H1 (cell line): Measurements from ENCODE around the gene OXCT2. TPM values are rescaled to one million over a fixed set of nuclear protein-coding genes. Genes with fewer than 3 reads are reported as not detected.

Experiments
- CTCF ChIA-PET: fragments of 300-600 bp; sonication (Branson Sonifier 250); formaldehyde crosslinking; loops from one replicate; lab custom pipeline; 2021; ENCODE audit not compliant: partially characterized antibody; lab: Charles Lee
- POLR2A ChIA-PET: fragments of 300-600 bp; sonication (Branson Sonifier 250); formaldehyde crosslinking; loops from one replicate; lab custom pipeline; 2021; ENCODE audit warnings: inconsistent platforms; ENCODE audit not compliant: partially characterized antibody; lab: Charles Lee
- DNase-seq, 2 experiments: peaks; one replicate each; pipeline versions ENCODE4 v3.0.0 to v3.0.0-alpha.2; 2010 to 2022; ENCODE audit warnings: low spot score in 2 of 2, low read depth in 1 of 2, mixed read lengths in 1 of 2
- FAIRE-seq: peaks from 2 replicates; lab custom pipeline; 2011; peaks lifted over from hg19 to GRCh38; lab: Jason Lieb, UNC
- H2AFZ ChIP-seq: 2 replicates; pipeline ENCODE4 v1.8.1; 2012; ENCODE audit warnings: low read length, inconsistent platforms
- H2AK5ac ChIP-seq: 2 replicates; pipeline ENCODE4 v1.6.1; 2013; ENCODE audit warnings: low read depth, low read length
- H2BK120ac ChIP-seq: replicated peaks from 2 replicates; pipeline ENCODE3; 2013; ENCODE audit warnings: low read depth, low read length, inconsistent platforms
- H2BK12ac ChIP-seq: 2 replicates; pipeline ENCODE4 v1.6.1; 2013; ENCODE audit warnings: low read depth, low read length
- H2BK15ac ChIP-seq: 2 replicates; pipeline ENCODE4 v1.6.1; 2013; ENCODE audit warnings: low read length
- H2BK20ac ChIP-seq: 2 replicates; pipeline ENCODE4 v1.6.1; 2013; ENCODE audit warnings: low read length
- H2BK5ac ChIP-seq: 2 replicates; pipeline ENCODE4 v1.6.1; 2013; ENCODE audit warnings: low read depth, low read length
- H3K14ac ChIP-seq: 2 replicates; pipeline ENCODE4 v1.6.1; 2013; ENCODE audit warnings: inconsistent platforms; ENCODE audit not compliant: insufficient read length
- H3K18ac ChIP-seq: 2 replicates; pipeline ENCODE4 v1.6.1; 2013; ENCODE audit warnings: low read length; ENCODE audit errors: extremely low read depth
- H3K23ac ChIP-seq: 2 replicates; pipeline ENCODE4 v1.6.1; 2013; ENCODE audit warnings: inconsistent platforms; ENCODE audit not compliant: insufficient read length
- H3K23me2 ChIP-seq: 2 replicates; pipeline ENCODE4 v1.6.1; 2013; ENCODE audit warnings: low read depth, low read length
- H3K27ac ChIP-seq: 2 replicates; pipeline ENCODE4 v1.6.1; 2011; ENCODE audit warnings: low read depth, low read length, inconsistent platforms
- H3K27me3 ChIP-seq, 4 experiments: replicated peaks in 1 of 4; 1 replicate in 1 of 4; 2 replicates in 3 of 4; pipeline versions ENCODE4 v1.6.1 to v1.8.1; 2011 to 2013; ENCODE audit warnings: low read length in 3 of 4, mild to moderate bottlenecking in 3 of 4, inconsistent platforms in 2 of 4, mixed read lengths in 2 of 4, moderate library complexity in 1 of 4; ENCODE audit not compliant: control insufficient read depth in 3 of 4, insufficient read depth in 3 of 4; ENCODE audit errors: extremely low read depth in 1 of 4
- H3K36me3 ChIP-seq, 4 experiments: 2 replicates each; pipeline versions ENCODE4 v1.6.1 to v1.8.1; 2011 to 2013; ENCODE audit warnings: mild to moderate bottlenecking in 4 of 4, low read length in 3 of 4, moderate library complexity in 2 of 4, control low read depth in 1 of 4, inconsistent platforms in 1 of 4; ENCODE audit not compliant: insufficient read depth in 4 of 4, control insufficient read depth in 2 of 4
- H3K4ac ChIP-seq: replicated peaks from 2 replicates; pipeline ENCODE3; 2013; ENCODE audit warnings: low read length, low read depth, mixed read lengths, inconsistent platforms; ENCODE audit not compliant: insufficient read length
- H3K4me1 ChIP-seq, 4 experiments: replicated peaks in 1 of 4; 1 replicate in 1 of 4; 2 replicates in 3 of 4; pipeline versions ENCODE4 v1.6.1 to v1.8.1; 2011 to 2013; ENCODE audit warnings: low read length in 3 of 4, inconsistent platforms in 2 of 4, mixed read lengths in 1 of 4; ENCODE audit not compliant: insufficient read depth in 4 of 4, control insufficient read depth in 3 of 4
- H3K4me2 ChIP-seq, 2 experiments: 2 replicates each; pipeline versions ENCODE4 v1.6.1 to v1.8.1; 2011 to 2013; ENCODE audit warnings: low read depth in 2 of 2, low read length in 2 of 2, control low read depth in 1 of 2, inconsistent platforms in 1 of 2, mild to moderate bottlenecking in 1 of 2; ENCODE audit not compliant: insufficient read depth in 1 of 2
- H3K4me3 ChIP-seq, 4 experiments: fragments of 200-600, 300-600 bp in 1 of 4; sonication (generic), shearing (Covaris generic), sonication (Bioruptor Twin) in 1 of 4; 2 replicates each; pipeline versions ENCODE4 v1.5.1 to v1.8.1; 2011 to 2016; ENCODE audit warnings: low read length in 4 of 4, low read depth in 3 of 4, control low read depth in 2 of 4, inconsistent platforms in 2 of 4, mild to moderate bottlenecking in 2 of 4, mixed read lengths in 1 of 4, moderate library complexity in 1 of 4; ENCODE audit not compliant: insufficient read depth in 2 of 4; ENCODE audit errors: extremely low read depth in 1 of 4
- H3K56ac ChIP-seq: replicated peaks from 2 replicates; pipeline ENCODE3; 2013; ENCODE audit warnings: low read depth, mild to moderate bottlenecking, mixed read lengths, low read length, inconsistent platforms; ENCODE audit not compliant: insufficient read length
- H3K79me1 ChIP-seq: 2 replicates; pipeline ENCODE4 v1.6.1; 2013; ENCODE audit warnings: low read depth, low read length, control low read depth
- H3K79me2 ChIP-seq, 2 experiments: 2 replicates each; pipeline versions ENCODE4 v1.6.1 to v1.8.1; 2012 to 2013; ENCODE audit warnings: low read length in 2 of 2, mild to moderate bottlenecking in 2 of 2, inconsistent platforms in 1 of 2; ENCODE audit not compliant: insufficient read depth in 2 of 2, control insufficient read depth in 1 of 2
- H3K9ac ChIP-seq, 4 experiments: replicated peaks in 1 of 4; 1 replicate in 1 of 4; 2 replicates in 3 of 4; pipeline versions ENCODE4 v1.6.1 to v1.8.1; 2011 to 2013; ENCODE audit warnings: low read depth in 3 of 4, low read length in 3 of 4, control low read depth in 2 of 4, mild to moderate bottlenecking in 2 of 4, moderate library complexity in 2 of 4, inconsistent platforms in 1 of 4; ENCODE audit errors: extremely low read depth in 1 of 4
- H3K9me3 ChIP-seq, 2 experiments: 2 replicates each; pipeline versions ENCODE4 v1.6.1 to v1.8.1; 2012 to 2013; ENCODE audit warnings: mild to moderate bottlenecking in 2 of 2, moderate library complexity in 2 of 2, control low read depth in 1 of 2, inconsistent platforms in 1 of 2, low read depth in 1 of 2, low read length in 1 of 2, mixed read lengths in 1 of 2; ENCODE audit not compliant: insufficient read depth in 2 of 2
- H4K20me1 ChIP-seq, 2 experiments: replicated peaks in 1 of 2; 2 replicates each; pipeline versions ENCODE3 to v1.8.1; 2011 to 2013; ENCODE audit warnings: inconsistent platforms in 2 of 2, low read length in 2 of 2, mild to moderate bottlenecking in 1 of 2; ENCODE audit not compliant: insufficient read depth in 2 of 2, control insufficient read depth in 1 of 2
- H4K5ac ChIP-seq: 2 replicates; pipeline ENCODE4 v1.6.1; 2013; ENCODE audit warnings: low read length, low read depth, mixed read lengths, inconsistent platforms; ENCODE audit not compliant: insufficient read length
- H4K8ac ChIP-seq: 2 replicates; pipeline ENCODE4 v1.8.0; 2013; ENCODE audit warnings: mild to moderate bottlenecking, moderate library complexity, low read length, inconsistent platforms; ENCODE audit not compliant: insufficient read depth; ENCODE audit errors: extremely low read depth
- H4K91ac ChIP-seq: replicated peaks from 2 replicates; pipeline ENCODE3; 2013; ENCODE audit warnings: low read length, mixed read lengths, inconsistent platforms; ENCODE audit not compliant: insufficient read length
- ATF2 ChIP-seq: IDR thresholded peaks from 2 replicates; pipeline ENCODE4 v1.6.1; 2012; ENCODE audit warnings: low read length, inconsistent platforms
- EP300 ChIP-seq, 2 experiments: IDR thresholded peaks; 1 replicate in 1 of 2; 2 replicates in 1 of 2; pipeline ENCODE4 v1.6.1; 2011 to 2012; ENCODE audit warnings: low read depth in 2 of 2, low read length in 2 of 2, mild to moderate bottlenecking in 2 of 2, borderline replicate concordance in 1 of 2, inconsistent platforms in 1 of 2, moderate library complexity in 1 of 2
- NANOG ChIP-seq: IDR thresholded peaks from 2 replicates; pipeline ENCODE4 v1.6.1; 2011; ENCODE audit warnings: low read length, low read depth, mild to moderate bottlenecking, inconsistent platforms; ENCODE audit not compliant: insufficient read depth, poor library complexity, severe bottlenecking
- TAF7 ChIP-seq: optimal IDR thresholded peaks from 2 replicates; pipeline ENCODE3; 2011; ENCODE audit warnings: low read depth, mild to moderate bottlenecking, inconsistent platforms, low read length, moderate library complexity, borderline replicate concordance
- ZNF274 ChIP-seq: IDR thresholded peaks from 2 replicates; pipeline ENCODE4 v1.7.0; 2012; ENCODE audit warnings: low read length, borderline replicate concordance; ENCODE audit errors: extremely low read depth
- WGBS, 2 experiments: shearing (Covaris generic) in 1 of 2; methylation state at CpG; one replicate each; pipeline versions ENCODE4 v1.1.6 to v1.1.7; 2013 to 2015; ENCODE audit warnings: low lambda C conversion rate in 2 of 2, mixed read lengths in 2 of 2, inconsistent platforms in 1 of 2, low coverage in 1 of 2, missing lambda C conversion rate in 1 of 2; ENCODE audit not compliant: insufficient replicate concordance in 2 of 2, insufficient coverage in 1 of 2, insufficient read length in 1 of 2; ENCODE audit errors: extremely low coverage in 1 of 2, missing lambda C conversion rate in 1 of 2; 5-methylcytosine and 5-hydroxymethylcytosine counted together
- polyA plus RNA-seq, 7 experiments: library from polyadenylated mRNA; depleted of rRNA in 3 of 7; stranded (reverse) in 5 of 7; unstranded in 2 of 7; fragments of >200 nt in 5 of 7; fragments of 200-250 nt in 2 of 7; gene quantifications; 1 replicate in 5 of 7; 2 replicates in 1 of 7; 4 replicates in 1 of 7; pipeline versions ENCODE4 v1.2.1 to v1.2.3, GENCODE V29; 2011 to 2013; ENCODE audit warnings: missing spikeins in 2 of 7, mixed read lengths in 2 of 7
- total RNA-seq: library from RNA; stranded (reverse); fragmentation: NEBNext Ultra II Directional; extraction: Animal tissue kit (Norgen Biotek cat#: 25700); gene quantifications from 2 replicates; pipeline ENCODE4 v1.2.1, GENCODE V29; 2021

OXCT2 gene
- total and polyA plus RNA-seq, 2 of the 8 experiments (the other 6 are each of a cell fraction or from before 2014, with no cell fraction given): 2.6 to 2.9 TPM

- H3K56ac ChIP-seq: no peak overlapping the region
- peaks cover 0 to 4% of the 10 kb centered on the region in 2 experiments; a peak in 1 of 4 replicates for H3K9me3 ChIP-seq
- H2AK5ac ChIP-seq: no peak overlapping the region
- H2BK5ac ChIP-seq: no peak overlapping the region
- no peak overlapping the region for H3K4me3 ChIP-seq
- no peak overlapping the region for H3K23ac ChIP-seq
- no peaks in the 10 kb centered on the region for H3K79me2 ChIP-seq
- no peak overlapping the region for H2BK12ac ChIP-seq
- FAIRE-seq (no peak), DNase-seq (no peak)
- no peak overlapping the region for H3K4ac ChIP-seq
- no peaks in the 10 kb centered on the region for H3K27me3 ChIP-seq
- H2AFZ ChIP-seq: no peak overlapping the region
- no peak overlapping the region for H2BK20ac ChIP-seq
- H3K36me3 ChIP-seq: no peaks in the 10 kb centered on the region
- no peak overlapping the region for H4K8ac ChIP-seq
- no peak overlapping the region for H3K9ac ChIP-seq
- no peak overlapping the region for H4K91ac ChIP-seq
- no peak overlapping the region for H3K14ac ChIP-seq
- CTCF ChIA-PET: interaction anchor here (6.3 kb wide), 1 partner anchor 107 kb away, joined by 79 read pairs; no protein-coding TSS in a partner anchor
- no peaks in the 10 kb centered on the region for H4K20me1 ChIP-seq
- POLR2A ChIA-PET: no interaction called here
- H3K4me2 ChIP-seq: no peak overlapping the region
- H2BK120ac ChIP-seq: no peak overlapping the region
- no peak overlapping the region for H3K27ac ChIP-seq
- WGBS, 2 experiments: 88% methylated on average over 3 of the region's 3 CpGs; no CpG with 5 or more reads in 1 of the 2 experiments
- no peak overlapping the region for H3K18ac ChIP-seq
- no peaks in the 10 kb centered on the region for H3K79me1 ChIP-seq
- H2BK15ac ChIP-seq: no peak overlapping the region
- H4K5ac ChIP-seq: no peak overlapping the region
- TF ChIP-seq TAF7 (no peak), ZNF274 (no peak), NANOG (no peak), ATF2 (no peak), EP300 (IDR thresholded peaks at IDR 0.05; ENCODE audit: borderline replicate concordance in 1 of 2, low read depth in 2 of 2, low read length in 2 of 2) (no peak)
- no peaks in the 10 kb centered on the region for H3K23me2 ChIP-seq
- H3K4me1 ChIP-seq: no peaks in the 10 kb centered on the region
Measured at GRCh38 chr1:39812913-39813312, 41.8 kb upstream of the OXCT2 start.
